Mesendoderm (in vitro differentiated cells): ENCODE results near the gene TMC1.

Experiments used
- DNase-seq: peaks from one replicate; pipeline ENCODE4 v3.0.0; 2013
- H2AK5ac ChIP-seq: 2 replicates; pipeline ENCODE4 v1.6.1; 2013; ENCODE audit warnings: low read length, inconsistent platforms
- H2BK120ac ChIP-seq: 2 replicates; pipeline ENCODE4 v1.6.1; 2013; ENCODE audit warnings: low read depth, mild to moderate bottlenecking, low read length, moderate library complexity, mixed read lengths
- H2BK15ac ChIP-seq: replicated peaks from 2 replicates; pipeline ENCODE4 v1.6.1; 2013; ENCODE audit warnings: low read depth, mild to moderate bottlenecking, moderate library complexity
- H2BK5ac ChIP-seq: 2 replicates; pipeline ENCODE4 v1.6.1; 2013; ENCODE audit warnings: low read length, inconsistent platforms
- H3K18ac ChIP-seq: 2 replicates; pipeline ENCODE4 v1.6.1; 2013; ENCODE audit warnings: mild to moderate bottlenecking, low read length, mixed read lengths
- H3K23ac ChIP-seq: one replicate; pipeline ENCODE4 v1.6.1; 2013; ENCODE audit warnings: low read length
- H3K27ac ChIP-seq: 2 replicates; pipeline ENCODE4 v1.5.1; 2013; ENCODE audit warnings: low read depth, mild to moderate bottlenecking, inconsistent platforms, low read length, moderate library complexity
- H3K27me3 ChIP-seq: 2 replicates; pipeline ENCODE4 v1.6.1; 2013; ENCODE audit warnings: low read length, control low read depth, mild to moderate bottlenecking, inconsistent platforms; ENCODE audit not compliant: insufficient read depth, poor library complexity
- H3K36me3 ChIP-seq: 2 replicates; pipeline ENCODE4 v1.6.1; 2013; ENCODE audit warnings: low read length, inconsistent platforms; ENCODE audit not compliant: control insufficient read depth, insufficient read depth
- H3K4ac ChIP-seq: one replicate; pipeline ENCODE4 v1.6.1; 2013; ENCODE audit warnings: low read depth, mild to moderate bottlenecking, low read length, moderate library complexity
- H3K4me1 ChIP-seq: 2 replicates; pipeline ENCODE4 v1.6.1; 2013; ENCODE audit warnings: low read depth, low read length, inconsistent platforms; ENCODE audit not compliant: control insufficient read depth
- H3K4me2 ChIP-seq: 2 replicates; pipeline ENCODE4 v1.6.1; 2013; ENCODE audit warnings: low read length
- H3K4me3 ChIP-seq: 2 replicates; pipeline ENCODE4 v1.5.1; 2013; ENCODE audit warnings: mild to moderate bottlenecking, low read length
- H3K56ac ChIP-seq: one replicate; pipeline ENCODE4 v1.6.1; 2013; ENCODE audit warnings: low read length
- H3K79me1 ChIP-seq: 2 replicates; pipeline ENCODE4 v1.6.1; 2013; ENCODE audit warnings: low read length, inconsistent platforms
- H3K79me2 ChIP-seq: 2 replicates; pipeline ENCODE4 v1.6.1; 2013; ENCODE audit warnings: mild to moderate bottlenecking, low read length; ENCODE audit not compliant: control insufficient read depth, insufficient read depth
- H3K9ac ChIP-seq: 2 replicates; pipeline ENCODE4 v1.6.1; 2013; ENCODE audit warnings: low read length, inconsistent platforms
- H4K5ac ChIP-seq: one replicate; pipeline ENCODE4 v1.6.1; 2013; ENCODE audit warnings: low read length
- H4K8ac ChIP-seq: one replicate; pipeline ENCODE4 v1.6.1; 2013; ENCODE audit warnings: low read depth, mild to moderate bottlenecking, control low read depth, low read length, moderate library complexity
- WGBS: extraction: QIAGEN DNeasy Blood & Tissue Kit; methylation state at CpG from one replicate; pipeline ENCODE4 v1.1.7; 2013; ENCODE audit warnings: low lambda C conversion rate, missing lambda C conversion rate; ENCODE audit not compliant: insufficient coverage; ENCODE audit errors: extremely low coverage; 5-methylcytosine and 5-hydroxymethylcytosine counted together

The TMC1 gene

DNA sequence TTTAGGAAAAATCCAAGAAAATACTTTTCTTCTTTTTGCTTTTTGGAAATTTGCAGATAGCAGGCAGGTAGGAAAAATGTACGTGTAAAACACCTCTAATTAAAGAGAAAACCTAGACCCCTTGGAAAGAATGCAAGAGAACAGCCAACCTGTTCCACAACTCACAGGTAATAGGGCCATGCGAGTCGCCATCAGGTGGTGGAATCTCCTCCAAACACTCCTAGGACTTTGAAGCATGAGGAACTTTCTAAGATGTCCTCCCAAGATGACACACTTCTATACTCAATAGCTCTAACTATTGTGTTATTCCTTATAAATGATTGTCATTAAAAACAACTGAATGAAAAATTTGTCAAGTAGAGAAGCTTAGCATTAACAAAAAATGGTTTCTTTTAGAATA lies 174.0 kb downstream of the TMC1 start:
- H3K4me1 ChIP-seq = no peaks in the 10 kb centered on the region
- H3K23ac ChIP-seq = no peak overlapping the region
- H4K8ac ChIP-seq = no peak overlapping the region
- no peak overlapping the region for H2BK5ac ChIP-seq
- no peaks in the 10 kb centered on the region for H3K36me3 ChIP-seq
- no peak overlapping the region for H2BK120ac ChIP-seq
- no peak overlapping the region for H3K4me3 ChIP-seq
- no peak overlapping the region for H2BK15ac ChIP-seq
- H3K56ac ChIP-seq = no peak overlapping the region
- H3K18ac ChIP-seq = no peak overlapping the region
- H4K5ac ChIP-seq = no peak overlapping the region
- H3K27me3 ChIP-seq = no peaks in the 10 kb centered on the region
- DNase-seq = peak; percentile 37
- H3K4me2 ChIP-seq = no peak overlapping the region
- H2AK5ac ChIP-seq = no peak overlapping the region
- no peaks in the 10 kb centered on the region for H3K79me1 ChIP-seq
- WGBS = no CpG with 5 or more reads among the region's 3 CpGs
- no peak overlapping the region for H3K4ac ChIP-seq
- H3K27ac ChIP-seq = no peak overlapping the region
- H3K79me2 ChIP-seq = no peaks in the 10 kb centered on the region
- no peak overlapping the region for H3K9ac ChIP-seq

DNA sequence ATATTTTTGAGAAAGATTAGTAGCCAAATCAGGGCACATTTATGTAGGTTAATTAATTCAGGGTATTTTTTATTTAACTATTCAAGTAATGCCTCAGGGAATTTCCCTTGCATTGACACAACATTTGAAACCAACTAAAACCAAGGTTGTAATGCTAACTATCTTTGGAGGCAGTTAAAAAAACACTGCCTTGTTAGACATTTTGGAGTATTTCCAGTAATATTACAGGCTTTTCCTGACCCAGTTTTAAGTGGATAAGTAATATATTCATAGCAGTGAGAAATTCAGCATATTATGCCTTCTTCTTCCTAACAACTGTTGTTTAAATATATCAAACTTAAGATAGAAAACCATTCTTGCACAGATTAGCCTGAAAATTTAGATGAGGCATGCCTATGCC lies 175.1 kb downstream of the TMC1 start:
- H3K56ac ChIP-seq = no peak overlapping the region
- DNase-seq = no peak

DNA sequence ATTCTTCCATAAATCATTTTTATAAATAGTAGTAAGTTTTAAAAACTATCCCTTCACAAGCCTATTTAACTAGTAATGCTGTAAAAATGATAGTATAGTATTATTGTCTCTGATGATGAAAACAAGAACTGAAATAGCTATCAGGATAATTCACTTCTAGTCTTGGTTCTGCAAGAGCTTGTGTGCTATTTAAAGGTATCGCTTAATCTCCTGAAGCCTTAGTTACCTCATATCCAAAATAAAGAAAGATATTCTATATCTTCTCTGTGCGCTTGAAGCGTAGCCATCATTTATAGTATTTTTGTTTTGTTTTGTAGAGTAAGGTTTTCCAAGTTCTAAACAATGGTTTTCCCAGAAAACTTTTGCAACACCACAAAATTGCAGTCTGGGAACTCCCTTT lies 180.1 kb downstream of the TMC1 start:
- no peak overlapping the region for H2AK5ac ChIP-seq
- no peak overlapping the region for H3K4me2 ChIP-seq
- no peak overlapping the region for H3K23ac ChIP-seq
- H3K79me1 ChIP-seq = no peaks in the 10 kb centered on the region
- no peak for DNase-seq
- no peak overlapping the region for H3K56ac ChIP-seq
- no peaks in the 10 kb centered on the region for H3K4me1 ChIP-seq
- H3K4me3 ChIP-seq = no peak overlapping the region
- H3K18ac ChIP-seq = no peak overlapping the region
- H2BK5ac ChIP-seq = no peak overlapping the region
- no peak overlapping the region for H3K4ac ChIP-seq
- no peak overlapping the region for H3K27ac ChIP-seq
- no peaks in the 10 kb centered on the region for H3K79me2 ChIP-seq
- H4K8ac ChIP-seq = no peak overlapping the region
- no peak overlapping the region for H4K5ac ChIP-seq
- no peak overlapping the region for H2BK15ac ChIP-seq
- H2BK120ac ChIP-seq = no peak overlapping the region
- no CpG with 5 or more reads among the region's 3 CpGs for WGBS
- no peaks in the 10 kb centered on the region for H3K36me3 ChIP-seq
- H3K27me3 ChIP-seq = no peaks in the 10 kb centered on the region
- no peak overlapping the region for H3K9ac ChIP-seq

More for the DNA sequence above, 175.1 kb downstream of the TMC1 start:
- Histone ChIP-seq H4K5ac (no peak overlapping the region), H3K4ac (no peak overlapping the region), H3K36me3 (no peaks in the 10 kb centered on the region), H2AK5ac (no peak overlapping the region), H3K9ac (no peak overlapping the region), H3K79me2 (no peaks in the 10 kb centered on the region), H2BK5ac (no peak overlapping the region), H3K4me3 (no peak overlapping the region), H3K27me3 (no peaks in the 10 kb centered on the region), H3K23ac (no peak overlapping the region), H3K79me1 (no peaks in the 10 kb centered on the region), H2BK15ac (no peak overlapping the region), H4K8ac (no peak overlapping the region), H3K18ac (no peak overlapping the region), H3K4me1 (no peaks in the 10 kb centered on the region), H3K4me2 (no peak overlapping the region), H3K27ac (no peak overlapping the region), H2BK120ac (no peak overlapping the region)

DNA sequence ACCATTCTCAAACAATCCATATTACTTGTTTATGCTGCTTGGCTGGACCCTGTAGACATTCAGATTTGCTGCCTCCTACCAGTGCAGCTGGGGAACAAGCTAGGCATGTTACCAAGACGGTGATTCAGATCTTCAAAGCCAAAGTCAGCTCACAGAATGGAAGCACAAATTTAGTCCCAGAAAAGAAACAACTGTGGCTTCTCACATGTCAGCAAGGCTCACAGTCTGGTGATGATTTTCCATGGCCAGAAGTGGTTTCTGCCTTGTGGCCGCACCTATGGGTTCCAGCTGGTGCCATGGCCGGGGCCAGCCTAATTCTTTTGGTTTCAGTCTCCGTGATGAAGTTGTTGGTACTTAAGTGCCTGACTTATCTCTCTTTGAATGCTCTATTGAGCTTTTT lies 182.2 kb downstream of the TMC1 start:
- no peak overlapping the region for H3K4me3 ChIP-seq
- no peak overlapping the region for H3K56ac ChIP-seq
- no peaks in the 10 kb centered on the region for H3K27me3 ChIP-seq
- H3K23ac ChIP-seq = no peak overlapping the region
- no peak overlapping the region for H2BK120ac ChIP-seq
- H2BK15ac ChIP-seq = no peak overlapping the region
- no peaks in the 10 kb centered on the region for H3K36me3 ChIP-seq
- no peak overlapping the region for H2AK5ac ChIP-seq
- no peaks in the 10 kb centered on the region for H3K79me1 ChIP-seq
- H2BK5ac ChIP-seq = no peak overlapping the region
- H3K4me1 ChIP-seq = no peaks in the 10 kb centered on the region
- H3K4me2 ChIP-seq = no peak overlapping the region
- H4K8ac ChIP-seq = no peak overlapping the region
- no peak overlapping the region for H4K5ac ChIP-seq
- no peaks in the 10 kb centered on the region for H3K79me2 ChIP-seq
- H3K9ac ChIP-seq = no peak overlapping the region
- H3K18ac ChIP-seq = no peak overlapping the region
- DNase-seq = no peak
- no peak overlapping the region for H3K4ac ChIP-seq
- no peak overlapping the region for H3K27ac ChIP-seq
- WGBS = no CpG with 5 or more reads among the region's 4 CpGs

DNA sequence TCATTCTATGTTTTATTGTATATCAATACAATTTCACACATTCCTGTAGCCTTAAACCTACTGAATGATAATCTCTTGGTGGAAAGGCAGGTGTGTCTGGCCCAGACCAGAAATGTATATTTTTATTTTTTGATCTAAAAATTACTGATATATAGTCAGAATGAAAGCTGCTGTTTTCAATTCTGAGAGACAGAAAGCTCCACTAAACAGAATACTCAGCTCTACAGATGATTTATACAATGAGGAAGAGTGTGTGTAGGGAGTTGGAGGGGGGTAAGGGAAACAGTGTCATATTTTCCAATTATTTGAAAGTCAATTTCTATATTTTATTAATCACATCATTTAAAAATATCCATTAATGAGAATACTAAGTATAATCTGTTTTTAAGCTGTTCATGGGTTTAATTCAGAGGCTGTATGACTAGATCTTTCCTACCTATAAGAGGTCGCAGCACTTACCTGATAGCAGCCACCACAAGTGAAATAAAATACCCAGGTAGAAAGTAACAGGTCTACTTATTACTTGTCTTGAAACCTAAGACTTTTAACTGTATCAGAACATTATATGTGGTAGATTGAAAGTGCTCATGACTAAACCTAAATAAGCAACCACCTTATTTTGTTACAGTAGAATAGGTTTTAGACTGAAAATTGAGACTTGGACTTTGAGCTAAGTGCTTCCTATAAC lies 183.4 kb downstream of the TMC1 start:
- WGBS = no CpG with 5 or more reads among the region's 1 CpG
- Histone ChIP-seq H2BK15ac (no peak overlapping the region), H4K5ac (no peak overlapping the region), H3K27ac (no peak overlapping the region), H2BK5ac (no peak overlapping the region), H3K4me3 (no peak overlapping the region), H3K27me3 (no peaks in the 10 kb centered on the region), H3K4me2 (no peak overlapping the region), H3K36me3 (no peaks in the 10 kb centered on the region), H3K56ac (no peak overlapping the region), H3K18ac (no peak overlapping the region), H3K23ac (no peak overlapping the region), H2BK120ac (no peak overlapping the region), H3K79me1 (no peaks in the 10 kb centered on the region), H3K79me2 (no peaks in the 10 kb centered on the region), H3K4me1 (no peaks in the 10 kb centered on the region), H3K9ac (no peak overlapping the region), H4K8ac (no peak overlapping the region), H2AK5ac (no peak overlapping the region), H3K4ac (no peak overlapping the region)
- DNase-seq = no peak

DNA sequence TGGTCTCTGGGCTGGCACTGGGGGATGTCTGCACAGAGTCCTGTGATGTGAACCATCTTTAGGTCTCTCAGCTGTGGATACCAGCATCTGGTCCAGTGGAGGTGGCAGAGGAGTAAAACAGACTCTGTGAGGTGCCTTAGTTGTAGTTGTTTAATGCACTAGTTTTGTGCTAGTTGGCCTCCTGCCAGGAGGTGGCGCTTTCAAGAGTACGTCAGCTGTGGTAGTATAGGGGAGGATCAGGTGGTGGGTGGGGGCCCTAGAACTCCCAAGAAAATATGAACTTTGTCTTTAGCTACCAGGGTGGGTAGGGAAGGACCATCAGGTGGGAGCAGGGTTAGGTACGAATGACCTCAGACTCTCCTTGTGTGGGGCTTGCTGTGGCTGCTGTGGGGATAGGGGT lies 197.1 kb downstream of the TMC1 start:
- Histone ChIP-seq H3K27ac (no peak overlapping the region), H3K36me3 (no peaks in the 10 kb centered on the region), H3K23ac (no peak overlapping the region), H4K5ac (no peak overlapping the region), H3K4ac (no peak overlapping the region), H3K4me2 (no peak overlapping the region), H3K79me1 (no peaks in the 10 kb centered on the region), H3K4me1 (no peaks in the 10 kb centered on the region), H3K79me2 (no peaks in the 10 kb centered on the region), H3K4me3 (no peak overlapping the region), H2BK5ac (no peak overlapping the region), H3K18ac (no peak overlapping the region), H4K8ac (no peak overlapping the region), H3K56ac (no peak overlapping the region), H3K27me3 (no peaks in the 10 kb centered on the region), H2BK15ac (no peak overlapping the region), H2AK5ac (no peak overlapping the region), H2BK120ac (no peak overlapping the region), H3K9ac (no peak overlapping the region)
- WGBS = no CpG with 5 or more reads among the region's 3 CpGs
- DNase-seq = peak; percentile 19
